HepG2 (cell line): Measurements from ENCODE around the gene CCDC97.
A peak's percentile ranks its signal among the peaks of the same experiment; 100 is the strongest.

Source experiments
- AKAP8 ChIP-seq: sonication (generic); formaldehyde crosslinking; IDR thresholded peaks from 2 replicates; pipeline ENCODE4 v1.5.1; 2020; ENCODE audit warnings: mild to moderate bottlenecking, missing genetic modification reagents
- CTCF ChIP-seq: sonication (generic); formaldehyde crosslinking; IDR thresholded peaks from 2 replicates; pipeline ENCODE4 v1.5.0; 2020; ENCODE audit warnings: mild to moderate bottlenecking, missing genetic modification reagents, moderate library complexity
- JUNB ChIP-seq: sonication (generic); formaldehyde crosslinking; IDR thresholded peaks from 2 replicates; pipeline ENCODE4 v1.8.0; 2022; ENCODE audit warnings: missing genetic modification reagents, mild to moderate bottlenecking, borderline replicate concordance
- MXD1 ChIP-seq: sonication (generic); formaldehyde crosslinking; IDR thresholded peaks from 2 replicates; pipeline ENCODE4 v1.4.0; 2020; ENCODE audit warnings: mild to moderate bottlenecking, missing genetic modification reagents
- POLR2A ChIP-seq, 2 experiments: IDR thresholded peaks; 2 replicates each; pipeline ENCODE4 v1.6.1; 2011; ENCODE audit warnings: low read depth in 2 of 2, low read length in 2 of 2, mild to moderate bottlenecking in 1 of 2, moderate library complexity in 1 of 2; ENCODE audit not compliant: insufficient read depth in 1 of 2
- TERF1 ChIP-seq: sonication (generic); formaldehyde crosslinking; IDR thresholded peaks from 2 replicates; pipeline ENCODE4 v1.8.0; 2022; ENCODE audit warnings: mild to moderate bottlenecking, missing genetic modification reagents, moderate library complexity
- ZNF318 ChIP-seq: sonication (generic); formaldehyde crosslinking; IDR thresholded peaks from 2 replicates; pipeline ENCODE4 v1.4.0; 2020; ENCODE audit warnings: mild to moderate bottlenecking, missing genetic modification reagents

GRCh38 chr19:41324921-41325639, 15.1 kb downstream of the CCDC97 start:
- TF ChIP-seq CTCF (CRISPR knock-in tag) (no peak), TERF1 (no peak), ZNF318 (CRISPR knock-in tag) (no peak), JUNB (CRISPR knock-in tag) (no peak), MXD1 (no peak), AKAP8 (CRISPR knock-in tag) (no peak), POLR2A (IDR thresholded peaks at IDR 0.05; ENCODE audit: insufficient read depth in 1 of 2, low read depth in 2 of 2, low read length in 2 of 2) (peak; percentile 42 to 50; a peak in 1 of 4 replicates)
